RWPE2 (cell line): Measurements from ENCODE around the gene CTNNAL1.

ENCODE experiments used
- ATAC-seq: fragments of 200-7000 bp; cut with Tn5 transposase; 3 replicates; pipeline ENCODE4 v1.9.1; 2021; ENCODE audit warnings: low read depth
- DNase-seq: peaks from one replicate; pipeline ENCODE4 v3.0.0-alpha.2; 2020; ENCODE audit warnings: low spot score
- H3K27ac ChIP-seq: fragments of 450-650 bp; 2 replicates; pipeline ENCODE4 v1.5.1; 2017; ENCODE audit warnings: mild to moderate bottlenecking; ENCODE audit not compliant: poor library complexity, severe bottlenecking
- H3K27me3 ChIP-seq: fragments of 250-450 bp; sonication (Bioruptor Pico); 2 replicates; pipeline ENCODE4 v1.5.1; 2021; ENCODE audit warnings: mild to moderate bottlenecking, moderate library complexity; ENCODE audit not compliant: insufficient read depth, poor library complexity, severe bottlenecking
- H3K36me3 ChIP-seq: fragments of 250-450 bp; sonication (Bioruptor Pico); 2 replicates; pipeline ENCODE4 v1.5.1; 2020; ENCODE audit warnings: low read depth, mild to moderate bottlenecking, moderate library complexity
- H3K4me1 ChIP-seq: fragments of 250-450 bp; sonication (Bioruptor Pico); 2 replicates; pipeline ENCODE4 v1.5.1; 2021; ENCODE audit warnings: mild to moderate bottlenecking, moderate library complexity; ENCODE audit not compliant: insufficient read depth, poor library complexity, severe bottlenecking
- H3K4me3 ChIP-seq: fragments of 250-450 bp; sonication (Bioruptor Pico); 2 replicates; pipeline ENCODE4 v1.5.1; 2021; ENCODE audit warnings: mild to moderate bottlenecking, moderate library complexity; ENCODE audit not compliant: severe bottlenecking
- H3K9me3 ChIP-seq: fragments of 250-450 bp; sonication (Bioruptor Pico); 2 replicates; pipeline ENCODE4 v1.5.1; 2021; ENCODE audit warnings: mild to moderate bottlenecking, moderate library complexity; ENCODE audit not compliant: severe bottlenecking
- CTCF ChIP-seq: fragments of 450-650 bp; IDR thresholded peaks from one replicate; pipeline ENCODE4 v1.5.1; 2017; ENCODE audit warnings: mild to moderate bottlenecking, moderate library complexity; ENCODE audit not compliant: poor library complexity, severe bottlenecking

The CTNNAL1 gene

DNA sequence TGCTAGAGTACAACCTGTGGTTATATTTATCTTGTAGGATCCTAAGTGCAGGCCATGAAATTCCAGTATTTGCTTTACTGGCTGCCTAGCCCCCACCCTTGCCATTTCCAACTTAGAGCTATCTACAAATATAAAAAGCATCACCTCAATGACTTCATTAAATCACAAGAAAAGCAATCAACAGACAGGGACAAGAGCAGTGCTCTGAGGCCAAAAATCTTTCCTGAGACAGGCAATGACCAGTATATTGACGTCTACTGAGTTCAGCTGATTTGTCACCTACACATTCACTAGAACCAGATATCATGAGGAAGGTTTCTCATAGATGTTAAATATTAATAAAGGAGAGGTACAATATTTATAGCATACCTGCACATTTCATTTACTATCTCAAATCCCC, 38.4 kb upstream of the CTNNAL1 start:
- Histone ChIP-seq H3K4me1 (no peaks in the 10 kb centered on the region), H3K9me3 (no peaks in the 10 kb centered on the region), H3K27ac (no peak overlapping the region), H3K36me3 (peaks cover 99% of the 10 kb centered on the region), H3K4me3 (no peak overlapping the region), H3K27me3 (no peaks in the 10 kb centered on the region)
- ATAC-seq: no peak
- DNase-seq: no peak
- TF ChIP-seq CTCF: no peak

- ATAC-seq: no peak
- no peak for TF ChIP-seq CTCF
Measured at GRCh38 chr9:109050444-109050843, 37.1 kb upstream of the CTNNAL1 start.

DNA sequence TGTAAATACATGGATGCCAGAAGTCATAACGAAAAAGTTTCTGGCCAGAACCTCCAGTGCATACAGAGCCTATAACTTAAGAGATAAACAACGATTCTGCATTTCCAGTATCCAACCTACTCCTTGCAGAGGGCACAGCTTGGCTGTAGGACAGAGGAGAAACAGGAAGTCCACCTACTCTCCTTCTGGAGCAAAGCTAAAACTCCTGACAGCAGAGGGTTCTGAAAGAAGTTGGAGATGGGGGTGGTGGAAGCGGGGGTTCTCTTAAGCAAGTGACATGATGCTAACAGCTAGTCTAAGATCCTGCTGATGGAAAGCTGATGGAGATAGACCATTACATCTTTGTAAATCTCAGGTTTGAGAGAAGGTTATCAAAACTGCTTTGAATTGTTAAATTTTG, 35.5 kb upstream of the CTNNAL1 start:
- Histone ChIP-seq H3K27ac (no peak overlapping the region), H3K27me3 (no peaks in the 10 kb centered on the region), H3K36me3 (peaks cover 97% of the 10 kb centered on the region), H3K4me1 (no peaks in the 10 kb centered on the region), H3K9me3 (no peaks in the 10 kb centered on the region), H3K4me3 (no peak overlapping the region)
- DNase-seq (no peak), ATAC-seq (no peak)
- TF ChIP-seq CTCF: no peak

More at GRCh38 chr9:109050444-109050843, 37.1 kb upstream of the CTNNAL1 start:
- no peaks in the 10 kb centered on the region for H3K27me3 ChIP-seq
- H3K9me3 ChIP-seq: no peaks in the 10 kb centered on the region
- H3K4me3 ChIP-seq: no peak overlapping the region
- no peak for DNase-seq
- peaks cover 99% of the 10 kb centered on the region for H3K36me3 ChIP-seq
- H3K4me1 ChIP-seq: no peaks in the 10 kb centered on the region
- no peak overlapping the region for H3K27ac ChIP-seq

- ATAC-seq (no peak), DNase-seq (no peak)
- no peaks in the 10 kb centered on the region for H3K9me3 ChIP-seq
- H3K27ac ChIP-seq: no peak overlapping the region
- no peak for TF ChIP-seq CTCF
- H3K36me3 ChIP-seq: peaks cover 84% of the 10 kb centered on the region
- no peaks in the 10 kb centered on the region for H3K4me1 ChIP-seq
- no peak overlapping the region for H3K4me3 ChIP-seq
- no peaks in the 10 kb centered on the region for H3K27me3 ChIP-seq
Measured at GRCh38 chr9:109047259-109047658, 34.0 kb upstream of the CTNNAL1 start.

- peaks cover 75% of the 10 kb centered on the region for H3K36me3 ChIP-seq
Measured at GRCh38 chr9:109046346-109046745, 33.0 kb upstream of the CTNNAL1 start.

More at GRCh38 chr9:109046346-109046745, 33.0 kb upstream of the CTNNAL1 start:
- Histone ChIP-seq H3K27ac (no peak overlapping the region), H3K4me3 (no peak overlapping the region), H3K4me1 (no peaks in the 10 kb centered on the region), H3K9me3 (no peaks in the 10 kb centered on the region), H3K27me3 (no peaks in the 10 kb centered on the region)
- no peak for ATAC-seq
- no peak for TF ChIP-seq CTCF
- DNase-seq: no peak
